Endothelial cell of umbilical vein (primary cell): ENCODE data around the gene TNNI3K. TPM values are rescaled to one million over a fixed set of nuclear protein-coding genes. Genes with fewer than 3 reads are reported as not detected.

ENCODE experiments used
- BruUV-seq: library from RNA; stranded (reverse); fragments of 400-500 nt; replicated peaks from 2 replicates; lab custom pipeline; 2021; lab: Mats Ljungman, UMichigan
- CTCF ChIA-PET: fragments of 300-600, 350-600 bp; sonication (Branson Sonifier 250); formaldehyde crosslinking; loops from one replicate; lab custom pipeline; 2021; ENCODE audit warnings: antibody characterized with exemption, inconsistent platforms; lab: Charles Lee
- POLR2A ChIA-PET: fragments of 300-600, 350-600 bp; sonication (Branson Sonifier 250); formaldehyde crosslinking; loops from one replicate; lab custom pipeline; 2021; ENCODE audit warnings: antibody characterized with exemption, inconsistent platforms; lab: Charles Lee
- DNase-seq: peaks from one replicate; pipeline ENCODE4 v3.0.0-alpha.2; 2011; ENCODE audit warnings: low read depth, low spot score
- FAIRE-seq: peaks from 2 replicates; lab custom pipeline; 2011; peaks lifted over from hg19 to GRCh38; lab: Jason Lieb, UNC
- H2AFZ ChIP-seq: 2 replicates; pipeline ENCODE4 v1.6.0; 2012; ENCODE audit warnings: low read depth, low read length, control low read depth, inconsistent platforms
- H3K27ac ChIP-seq: 2 replicates; pipeline ENCODE4 v1.5.1; 2011; ENCODE audit warnings: low read depth, mild to moderate bottlenecking, control low read depth, low read length, moderate library complexity; ENCODE audit not compliant: insufficient read depth
- H3K27me3 ChIP-seq, 2 experiments: 2 replicates each; pipeline versions ENCODE4 v1.6.0 to v1.6.1; 2011; ENCODE audit warnings: low read length in 2 of 2, mixed read lengths in 1 of 2; ENCODE audit not compliant: control insufficient read depth in 2 of 2, insufficient read depth in 2 of 2
- H3K36me3 ChIP-seq, 2 experiments: 2 replicates in 1 of 2; 3 replicates in 1 of 2; pipeline ENCODE4 v1.5.1; 2011; ENCODE audit warnings: low read length in 2 of 2, mild to moderate bottlenecking in 1 of 2, moderate library complexity in 1 of 2; ENCODE audit not compliant: control insufficient read depth in 2 of 2, insufficient read depth in 2 of 2; ENCODE audit errors: extremely low read depth in 1 of 2
- H3K4me1 ChIP-seq: 3 replicates; pipeline ENCODE4 v1.5.1; 2011; ENCODE audit warnings: mild to moderate bottlenecking, low read length; ENCODE audit not compliant: control insufficient read depth, insufficient read depth; ENCODE audit errors: extremely low read depth
- H3K4me2 ChIP-seq: 2 replicates; pipeline ENCODE4 v1.6.1; 2011; ENCODE audit warnings: low read length, control low read depth, mixed read lengths; ENCODE audit not compliant: insufficient read depth
- H3K4me3 ChIP-seq, 3 experiments: fragments of 200-600 bp in 1 of 3; sonication (generic), shearing (Covaris generic) in 1 of 3; replicated peaks in 1 of 3; 2 replicates each; pipeline ENCODE4 v1.5.1; 2011 to 2016; ENCODE audit warnings: control low read depth in 3 of 3, low read length in 3 of 3, mild to moderate bottlenecking in 2 of 3, inconsistent platforms in 1 of 3, low read depth in 1 of 3, moderate library complexity in 1 of 3; ENCODE audit not compliant: insufficient read depth in 1 of 3
- H3K79me2 ChIP-seq: 2 replicates; pipeline ENCODE4 v1.6.0; 2012; ENCODE audit warnings: low read length, inconsistent platforms; ENCODE audit not compliant: control insufficient read depth, insufficient read depth
- H3K9ac ChIP-seq: replicated peaks from 2 replicates; pipeline ENCODE3; 2011; ENCODE audit warnings: low read length, control low read depth; ENCODE audit not compliant: insufficient read depth; ENCODE audit errors: extremely low read depth
- H3K9me1 ChIP-seq: replicated peaks from 3 replicates; pipeline ENCODE4 v1.6.0; 2011; ENCODE audit warnings: mild to moderate bottlenecking, low read length; ENCODE audit not compliant: control insufficient read depth, insufficient read depth; ENCODE audit errors: extremely low read depth
- H3K9me3 ChIP-seq: replicated peaks from 2 replicates; pipeline ENCODE4 v1.5.1; 2012; ENCODE audit warnings: low read length, inconsistent platforms; ENCODE audit not compliant: control insufficient read depth, insufficient read depth
- H4K20me1 ChIP-seq: replicated peaks from 2 replicates; pipeline ENCODE3; 2011; ENCODE audit warnings: mild to moderate bottlenecking, low read length; ENCODE audit not compliant: control insufficient read depth, insufficient read depth; ENCODE audit errors: extremely low read depth
- EZH2 ChIP-seq: IDR thresholded peaks from 2 replicates; pipeline ENCODE4 v1.6.1; 2012; ENCODE audit warnings: borderline replicate concordance, low read depth, mild to moderate bottlenecking, moderate library complexity, low read length, inconsistent platforms; ENCODE audit not compliant: severe bottlenecking
- FOS ChIP-seq: IDR thresholded peaks from 2 replicates; pipeline ENCODE4 v1.6.1; 2011; ENCODE audit warnings: mild to moderate bottlenecking, low read length, moderate library complexity, borderline replicate concordance; ENCODE audit not compliant: insufficient read depth
- GATA2 ChIP-seq: IDR thresholded peaks from 2 replicates; pipeline ENCODE4 v1.7.0; 2011; ENCODE audit warnings: low read depth, mild to moderate bottlenecking, moderate library complexity, mixed read lengths, low read length; ENCODE audit not compliant: insufficient read length, insufficient read depth
- JUN ChIP-seq: IDR thresholded peaks from 2 replicates; pipeline ENCODE4 v1.6.1; 2011; ENCODE audit warnings: borderline replicate concordance, low read depth; ENCODE audit not compliant: insufficient read length, insufficient read depth
- MYC ChIP-seq: IDR thresholded peaks from one replicate; pipeline ENCODE4 v1.6.1; 2011; ENCODE audit warnings: mild to moderate bottlenecking, low read depth, low read length
- POLR2A ChIP-seq: IDR thresholded peaks from 2 replicates; pipeline ENCODE4 v1.6.1; 2012; ENCODE audit warnings: low read depth, mild to moderate bottlenecking, control low read depth, low read length
- POLR2AphosphoS5 ChIP-seq: IDR thresholded peaks from 2 replicates; pipeline ENCODE4 v1.6.1; 2012; ENCODE audit warnings: low read depth, mild to moderate bottlenecking, control low read depth, low read length, moderate library complexity; ENCODE audit not compliant: insufficient read depth
- dilution Hi-C: fragments of 300-500 bp; cut with MboI; formaldehyde crosslinking; loops from one replicate; pipeline ENCODE4 v1.15.0; 2019; ENCODE audit warnings: low sequenced_read_pairs; ENCODE audit not compliant: extremely low pct_ligation_motif_present
- intact Hi-C: fragments of 100-400 bp; cut with micrococcal nuclease; formaldehyde crosslinking; loops from one replicate; pipeline ENCODE4 v1.10.0; 2022
- polyA plus RNA-seq, 4 experiments: library from polyadenylated mRNA; depleted of rRNA in 3 of 4; stranded (reverse) in 3 of 4; unstranded in 1 of 4; fragments of >200 nt; gene quantifications; 2 replicates each; pipeline versions ENCODE4 v1.2.1 to v1.2.3, GENCODE V29; 2011 to 2012; ENCODE audit warnings: missing spikeins in 1 of 4
- total RNA-seq: library from RNA; stranded (reverse); gene quantifications from 2 replicates; pipeline ENCODE4 v1.2.3, GENCODE V29; 2021
- TF ChIP-seq, protein P1 (sequence below): IDR thresholded peaks from 2 replicates; pipeline ENCODE4 v1.6.1; 2011; ENCODE audit not compliant: insufficient read depth, insufficient read length
- TF ChIP-seq, protein P2 (sequence below), 2 donors: IDR thresholded peaks; 1 replicate in 1 of 2; 2 replicates in 1 of 2; pipeline ENCODE4 v1.5.1; 2011; ENCODE audit warnings: low read length in 2 of 2, mild to moderate bottlenecking in 2 of 2, moderate library complexity in 2 of 2, control low read depth in 1 of 2, inconsistent platforms in 1 of 2, low read depth in 1 of 2; ENCODE audit not compliant: insufficient read depth in 1 of 2; ENCODE audit errors: extremely low read depth in 1 of 2

The TNNI3K gene
- total and polyA plus RNA-seq, 2 donors (not counting 3 experiments of a cell fraction or from before 2014, with no cell fraction given), result 0.69 TPM; not detected in 1

DNA sequence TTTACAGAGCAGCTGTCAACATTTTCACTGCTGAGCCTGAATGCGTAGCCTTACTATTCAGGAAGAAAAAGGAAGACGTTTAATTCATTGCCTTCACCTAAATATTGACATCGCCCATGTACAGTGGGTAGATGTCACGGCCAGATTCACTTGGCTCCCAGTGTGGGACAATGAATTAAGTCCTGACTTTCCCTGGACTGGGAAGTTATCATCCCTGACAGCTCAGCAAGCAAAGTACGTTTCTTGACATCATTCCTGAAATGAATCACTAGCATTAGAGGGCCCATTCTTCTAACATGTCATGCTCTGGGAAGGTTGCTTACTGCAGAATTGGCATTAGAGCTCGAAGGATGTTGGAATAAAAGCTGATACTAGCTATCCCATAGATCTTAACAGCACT, 239.4 kb downstream of the TNNI3K start:
- no peaks in the 10 kb centered on the region for H4K20me1 ChIP-seq
- ChIA-PET POLR2A (no interaction called here), CTCF (no interaction called here)
- no peak for FAIRE-seq
- no peaks in the 10 kb centered on the region for H3K27me3 ChIP-seq
- H3K4me2 ChIP-seq, result no peak overlapping the region
- H3K27ac ChIP-seq, result no peak overlapping the region
- H3K4me3 ChIP-seq, result no peak overlapping the region
- no peak overlapping the region for H2AFZ ChIP-seq
- intact Hi-C loops, result no loop called here
- TF ChIP-seq, protein P1, sequence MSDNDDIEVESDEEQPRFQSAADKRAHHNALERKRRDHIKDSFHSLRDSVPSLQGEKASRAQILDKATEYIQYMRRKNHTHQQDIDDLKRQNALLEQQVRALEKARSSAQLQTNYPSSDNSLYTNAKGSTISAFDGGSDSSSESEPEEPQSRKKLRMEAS, result no peak
- TF ChIP-seq EZH2, result no peak
- TF ChIP-seq GATA2, result no peak
- no peak for TF ChIP-seq FOS
- no peak for TF ChIP-seq MYC
- TF ChIP-seq POLR2AphosphoS5, result no peak
- TF ChIP-seq, protein P2, sequence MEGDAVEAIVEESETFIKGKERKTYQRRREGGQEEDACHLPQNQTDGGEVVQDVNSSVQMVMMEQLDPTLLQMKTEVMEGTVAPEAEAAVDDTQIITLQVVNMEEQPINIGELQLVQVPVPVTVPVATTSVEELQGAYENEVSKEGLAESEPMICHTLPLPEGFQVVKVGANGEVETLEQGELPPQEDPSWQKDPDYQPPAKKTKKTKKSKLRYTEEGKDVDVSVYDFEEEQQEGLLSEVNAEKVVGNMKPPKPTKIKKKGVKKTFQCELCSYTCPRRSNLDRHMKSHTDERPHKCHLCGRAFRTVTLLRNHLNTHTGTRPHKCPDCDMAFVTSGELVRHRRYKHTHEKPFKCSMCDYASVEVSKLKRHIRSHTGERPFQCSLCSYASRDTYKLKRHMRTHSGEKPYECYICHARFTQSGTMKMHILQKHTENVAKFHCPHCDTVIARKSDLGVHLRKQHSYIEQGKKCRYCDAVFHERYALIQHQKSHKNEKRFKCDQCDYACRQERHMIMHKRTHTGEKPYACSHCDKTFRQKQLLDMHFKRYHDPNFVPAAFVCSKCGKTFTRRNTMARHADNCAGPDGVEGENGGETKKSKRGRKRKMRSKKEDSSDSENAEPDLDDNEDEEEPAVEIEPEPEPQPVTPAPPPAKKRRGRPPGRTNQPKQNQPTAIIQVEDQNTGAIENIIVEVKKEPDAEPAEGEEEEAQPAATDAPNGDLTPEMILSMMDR (IDR thresholded peaks at IDR 0.05; ENCODE audit: extremely low read depth in 1 of 2, insufficient read depth in 1 of 2, low read depth in 1 of 2, low read length in 2 of 2), result no peak
- TF ChIP-seq JUN, result no peak
- no peak for TF ChIP-seq POLR2A
- H3K9me1 ChIP-seq, result no peaks in the 10 kb centered on the region
- H3K36me3 ChIP-seq, result no peaks in the 10 kb centered on the region
- DNase-seq, result no peak
- no peaks in the 10 kb centered on the region for H3K4me1 ChIP-seq
- H3K9ac ChIP-seq, result no peak overlapping the region
- dilution Hi-C loops, result no loop called here
- no peaks in the 10 kb centered on the region for H3K79me2 ChIP-seq
- BruUV-seq, result no TSS peak
- no peaks in the 10 kb centered on the region for H3K9me3 ChIP-seq
